Caco-2 (cell line): ENCODE data around the gene MYADML2. TPM values are rescaled to one million over a fixed set of nuclear protein-coding genes. Genes with fewer than 3 reads are reported as not detected.

Source experiments
- Bru-seq: library from RNA; stranded (reverse); fragments of 400-500 nt; gene quantifications from one replicate; lab custom pipeline; 2021; lab: Mats Ljungman, UMichigan
- BruChase-seq, 2 experiments: library from RNA; stranded (reverse); fragments of 400-500 nt; gene quantifications; one replicate each; lab custom pipeline; 2021; lab: Mats Ljungman, UMichigan
- BruUV-seq: library from RNA; stranded (reverse); fragments of 400-500 nt; replicated peaks from 2 replicates; lab custom pipeline; 2021; lab: Mats Ljungman, UMichigan
- CTCF ChIA-PET: fragments of 300-600 bp; sonication (Branson Sonifier 250); formaldehyde crosslinking; loops from one replicate; lab custom pipeline; 2022; ENCODE audit warnings: antibody characterized with exemption; lab: Charles Lee
- POLR2A ChIA-PET: fragments of 300-600 bp; sonication (Branson Sonifier 250); formaldehyde crosslinking; loops from one replicate; lab custom pipeline; 2022; ENCODE audit warnings: antibody characterized with exemption; lab: Charles Lee
- DNase-seq, 2 experiments: peaks; one replicate each; pipeline versions ENCODE4 v3.0.0 to v3.0.0-alpha.2; 2020 to 2022
- H3K27me3 ChIP-seq: replicated peaks from 2 replicates; pipeline ENCODE4 v1.6.0; 2011; ENCODE audit warnings: low read length; ENCODE audit not compliant: control insufficient read depth, insufficient read depth
- H3K36me3 ChIP-seq: 2 replicates; pipeline ENCODE4 v1.5.1; 2011; ENCODE audit warnings: low read length; ENCODE audit not compliant: control insufficient read depth, insufficient read depth
- H3K4me1 ChIP-seq: fragments of 250-450 bp; sonication (Bioruptor Pico); 2 replicates; pipeline ENCODE4 v1.5.1; 2020; ENCODE audit warnings: mild to moderate bottlenecking
- H3K4me3 ChIP-seq: 2 replicates; pipeline ENCODE4 v1.5.1; 2011; ENCODE audit warnings: low read depth, mild to moderate bottlenecking, control low read depth, low read length
- H3K9me3 ChIP-seq: fragments of 250-450 bp; sonication (Bioruptor Pico); 2 replicates; pipeline ENCODE4 v1.5.1; 2020; ENCODE audit warnings: mild to moderate bottlenecking, moderate library complexity
- H3K27ac Mint-ChIP-seq: one replicate; pipeline ENCODE4 v1.8.0; 2022; ENCODE audit warnings: mixed read lengths; ENCODE audit not compliant: unreplicated experiment
- H3K27me3 Mint-ChIP-seq: one replicate; pipeline ENCODE4 v1.8.0; 2022; ENCODE audit warnings: mixed read lengths; ENCODE audit not compliant: insufficient read depth, unreplicated experiment
- H3K36me3 Mint-ChIP-seq: one replicate; pipeline ENCODE4 v1.8.0; 2022; ENCODE audit warnings: mild to moderate bottlenecking, mixed read lengths; ENCODE audit not compliant: insufficient read depth, unreplicated experiment
- H3K4me1 Mint-ChIP-seq: one replicate; pipeline ENCODE4 v1.8.0; 2022; ENCODE audit warnings: low read depth, mixed read lengths; ENCODE audit not compliant: unreplicated experiment
- H3K4me3 Mint-ChIP-seq: one replicate; pipeline ENCODE4 v1.8.0; 2022; ENCODE audit warnings: mild to moderate bottlenecking, moderate library complexity, mixed read lengths; ENCODE audit not compliant: unreplicated experiment
- H3K9me3 Mint-ChIP-seq: one replicate; pipeline ENCODE4 v1.8.0; 2022; ENCODE audit warnings: mixed read lengths; ENCODE audit not compliant: unreplicated experiment
- intact Hi-C: fragments of 100-400 bp; cut with micrococcal nuclease; formaldehyde crosslinking; loops from one replicate; pipeline ENCODE4 v1.10.0; 2022; ENCODE audit not compliant: unreplicated experiment
- long read RNA-seq: library from polyadenylated mRNA; stranded (forward); transcript quantifications from one replicate; pipeline ENCODE4 v2.0.0, GENCODE V29; 2022
- total RNA-seq: library from RNA; stranded (reverse); gene quantifications from 2 replicates; pipeline ENCODE4 v1.2.3, GENCODE V29; 2022
- TF ChIP-seq, protein P1 (sequence below), 2 experiments: fragments of 200-600 bp in 1 of 2; IDR thresholded peaks; 1 replicate in 1 of 2; 2 replicates in 1 of 2; pipeline versions ENCODE4 v1.5.1 to v1.8.0; 2011 to 2022; ENCODE audit warnings: antibody characterized with exemption in 1 of 2, control low read depth in 1 of 2, inconsistent platforms in 1 of 2, low read depth in 1 of 2, low read length in 1 of 2, mild to moderate bottlenecking in 1 of 2, moderate library complexity in 1 of 2; ENCODE audit not compliant: insufficient read depth in 1 of 2, severe bottlenecking in 1 of 2, unreplicated experiment in 1 of 2

The MYADML2 gene, protein sequence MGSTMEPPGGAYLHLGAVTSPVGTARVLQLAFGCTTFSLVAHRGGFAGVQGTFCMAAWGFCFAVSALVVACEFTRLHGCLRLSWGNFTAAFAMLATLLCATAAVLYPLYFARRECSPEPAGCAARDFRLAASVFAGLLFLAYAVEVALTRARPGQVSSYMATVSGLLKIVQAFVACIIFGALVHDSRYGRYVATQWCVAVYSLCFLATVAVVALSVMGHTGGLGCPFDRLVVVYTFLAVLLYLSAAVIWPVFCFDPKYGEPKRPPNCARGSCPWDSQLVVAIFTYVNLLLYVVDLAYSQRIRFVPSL
- total RNA-seq (not detected in 2 replicates), Bru-seq, nascent RNA (not detected), BruChase-seq, experiment 1, labeled RNA remaining after a 2-hour chase (not detected), BruChase-seq, experiment 2, labeled RNA remaining after a 6-hour chase (percentile 10 among the genes with signal in this experiment)
- long read RNA-seq: 0 reads

DNA sequence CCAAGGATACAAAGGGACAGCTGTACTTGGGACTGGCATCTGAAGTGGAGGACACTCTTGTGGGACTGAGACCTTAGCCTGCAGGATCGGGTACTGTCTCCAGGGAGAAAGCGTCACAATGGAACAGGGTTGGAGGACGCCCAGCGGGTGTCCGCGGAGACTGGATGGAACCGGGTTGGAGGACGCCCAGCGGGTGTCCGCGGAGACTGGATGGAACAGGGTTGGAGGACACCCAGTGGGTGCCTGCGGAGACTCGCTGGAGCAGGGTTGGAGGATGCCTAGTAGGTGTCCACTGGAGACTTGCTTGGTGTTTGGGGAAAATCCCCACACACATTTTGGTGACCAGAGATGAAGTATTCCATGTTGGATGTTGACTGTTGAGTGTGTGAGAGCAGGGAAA lies at the start of gene MYADML2:
Gene MYADML2, minus strand, starts transcription at position 45 of the 400 bp plus-strand sequence. CDS start 5,492 bp downstream, outside the sequence.
- no peak for DNase-seq
- H3K4me3 Mint-ChIP-seq: no peak within 1 kb of the TSS
- H3K27me3 Mint-ChIP-seq: no peaks in the 10 kb centered on the region
- POLR2A ChIA-PET: no interaction called here
- H3K27ac Mint-ChIP-seq: no peak within 1 kb of the TSS
- no peaks in the 10 kb centered on the region for H3K36me3 Mint-ChIP-seq
- H3K9me3 Mint-ChIP-seq: no peaks in the 10 kb centered on the region
- BruUV-seq: no TSS peak
- TF ChIP-seq, protein P1, sequence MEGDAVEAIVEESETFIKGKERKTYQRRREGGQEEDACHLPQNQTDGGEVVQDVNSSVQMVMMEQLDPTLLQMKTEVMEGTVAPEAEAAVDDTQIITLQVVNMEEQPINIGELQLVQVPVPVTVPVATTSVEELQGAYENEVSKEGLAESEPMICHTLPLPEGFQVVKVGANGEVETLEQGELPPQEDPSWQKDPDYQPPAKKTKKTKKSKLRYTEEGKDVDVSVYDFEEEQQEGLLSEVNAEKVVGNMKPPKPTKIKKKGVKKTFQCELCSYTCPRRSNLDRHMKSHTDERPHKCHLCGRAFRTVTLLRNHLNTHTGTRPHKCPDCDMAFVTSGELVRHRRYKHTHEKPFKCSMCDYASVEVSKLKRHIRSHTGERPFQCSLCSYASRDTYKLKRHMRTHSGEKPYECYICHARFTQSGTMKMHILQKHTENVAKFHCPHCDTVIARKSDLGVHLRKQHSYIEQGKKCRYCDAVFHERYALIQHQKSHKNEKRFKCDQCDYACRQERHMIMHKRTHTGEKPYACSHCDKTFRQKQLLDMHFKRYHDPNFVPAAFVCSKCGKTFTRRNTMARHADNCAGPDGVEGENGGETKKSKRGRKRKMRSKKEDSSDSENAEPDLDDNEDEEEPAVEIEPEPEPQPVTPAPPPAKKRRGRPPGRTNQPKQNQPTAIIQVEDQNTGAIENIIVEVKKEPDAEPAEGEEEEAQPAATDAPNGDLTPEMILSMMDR (IDR thresholded peaks at IDR 0.05; ENCODE audit: insufficient read depth in 1 of 2, low read depth in 1 of 2, low read length in 1 of 2, severe bottlenecking in 1 of 2, unreplicated experiment in 1 of 2): no peak
- Histone ChIP-seq H3K4me1 (peaks cover 9% of the 10 kb centered on the region), H3K27me3 (no peaks in the 10 kb centered on the region), H3K36me3 (no peaks in the 10 kb centered on the region), H3K9me3 (no peaks in the 10 kb centered on the region), H3K4me3 (no peak within 1 kb of the TSS)
- CTCF ChIA-PET: no interaction called here
- intact Hi-C loops: no loop called here
- no peaks in the 10 kb centered on the region for H3K4me1 Mint-ChIP-seq

DNA sequence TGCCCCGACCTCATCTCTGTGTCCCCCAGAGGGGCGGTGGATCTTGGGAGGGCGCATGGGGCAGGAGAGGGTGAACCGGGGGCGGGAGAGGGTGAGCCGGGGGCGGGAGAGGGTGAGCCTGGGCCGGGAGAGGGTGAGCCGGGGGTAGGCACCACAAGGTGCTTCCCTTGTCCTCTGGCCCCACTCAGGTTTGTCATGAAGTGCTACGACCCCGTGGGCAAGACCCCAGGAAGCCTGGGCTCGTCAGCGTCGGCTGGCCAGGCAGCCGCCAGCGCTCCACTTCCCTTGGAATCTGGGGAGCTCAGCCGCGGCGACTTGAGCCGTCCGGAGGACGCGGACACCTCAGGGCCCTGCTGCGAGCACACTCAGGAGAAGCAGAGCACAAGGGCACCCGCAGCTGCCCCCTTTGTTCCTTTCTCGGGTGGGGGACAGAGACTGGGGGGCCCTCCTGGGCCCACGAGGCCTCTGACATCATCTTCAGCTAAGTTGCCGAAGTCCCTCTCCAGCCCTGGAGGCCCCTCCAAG lies 49.3 kb upstream of the MYADML2 start:
- peak overlapping the region; percentile 82 for H3K4me3 Mint-ChIP-seq
- peak overlapping the region; percentile 34 for H3K4me3 ChIP-seq
- POLR2A ChIA-PET: interaction anchor here (0.9 kb wide), 1 partner anchor 26 kb away, joined by 5 read pairs; the partner anchor contains the start of genes CENPX and LRRC45
- H3K9me3 Mint-ChIP-seq: no peaks in the 10 kb centered on the region
- H3K4me1 ChIP-seq: peaks cover 15% of the 10 kb centered on the region; the same call in 1 of the 2 replicates
- no peaks in the 10 kb centered on the region for H3K27me3 ChIP-seq
- H3K27ac Mint-ChIP-seq: peak overlapping the region; percentile 71
- H3K36me3 Mint-ChIP-seq: peaks cover 13% of the 10 kb centered on the region
- H3K9me3 ChIP-seq: no peaks in the 10 kb centered on the region
- H3K4me1 Mint-ChIP-seq: no peaks in the 10 kb centered on the region
- H3K36me3 ChIP-seq: no peaks in the 10 kb centered on the region
- CTCF ChIA-PET: interaction anchor here (0.7 to 3.3 kb wide), 5 partner anchors 25 to 69 kb away, joined by 4 to 16 read pairs (median 9); partner anchors contain the start of genes CENPX, LRRC45 and MAFG
- intact Hi-C loops: no loop called here
- BruUV-seq: no TSS peak
- no peaks in the 10 kb centered on the region for H3K27me3 Mint-ChIP-seq
- TF ChIP-seq, protein P1 (IDR thresholded peaks at IDR 0.05; ENCODE audit: insufficient read depth in 1 of 2, low read depth in 1 of 2, low read length in 1 of 2, severe bottlenecking in 1 of 2, unreplicated experiment in 1 of 2): no peak
- DNase-seq: no peak
